Gastroesophageal sphincter (tissue), 4 donors: ENCODE results near the gene TJP3. TPM values are rescaled to one million over a fixed set of nuclear protein-coding genes. Genes with fewer than 3 reads are reported as not detected.

Source experiments
- ATAC-seq: fragments of 150-250 bp; one replicate; pipeline ENCODE4 v1.9.1; 2016; ENCODE audit warnings: mild to moderate bottlenecking, moderate library complexity
- H3K27ac ChIP-seq, 4 donors: fragments of 200-600 bp; sonication (generic) in 3 of 4; 1 replicate in 3 of 4; 2 replicates in 1 of 4; pipeline ENCODE4 v1.5.1; 2016 to 2019
- H3K27me3 ChIP-seq: fragments of 200-600 bp; sonication (generic); one replicate; pipeline ENCODE4 v1.5.1; 2019
- H3K36me3 ChIP-seq, 2 donors: fragments of 200-600 bp; sonication (generic); one replicate each; pipeline ENCODE4 v1.5.1; 2019; ENCODE audit warnings: control low read depth in 1 of 2
- H3K4me1 ChIP-seq, 3 donors: fragments of 200-600 bp; sonication (generic); 1 replicate in 2 of 3; 2 replicates in 1 of 3; pipeline ENCODE4 v1.5.1; 2016 to 2019; ENCODE audit warnings: control low read depth in 2 of 3
- H3K4me3 ChIP-seq, 2 donors: fragments of 200-600 bp; sonication (generic); one replicate each; pipeline ENCODE4 v1.5.1; 2019; ENCODE audit warnings: mild to moderate bottlenecking in 1 of 2, moderate library complexity in 1 of 2
- H3K9me3 ChIP-seq, 3 donors: fragments of 200-600 bp; sonication (generic); one replicate each; pipeline ENCODE4 v1.5.1; 2017 to 2019; ENCODE audit warnings: control low read depth in 2 of 3
- CTCF ChIP-seq, 4 experiments: fragments of 200-600 bp in 2 of 4; fragments of 450-650 bp in 2 of 4; sonication (generic) in 1 of 4; IDR thresholded peaks; one replicate each; pipeline ENCODE4 v1.5.1; 2017 to 2019; ENCODE audit warnings: antibody characterized with exemption in 4 of 4, mild to moderate bottlenecking in 2 of 4, moderate library complexity in 2 of 4
- EP300 ChIP-seq: sonication (generic); formaldehyde crosslinking; IDR thresholded peaks from one replicate; pipeline ENCODE4 v1.6.1; 2017; ENCODE audit warnings: antibody characterized with exemption, mild to moderate bottlenecking
- POLR2A ChIP-seq, 2 donors: fragments of 450-650 bp; IDR thresholded peaks; one replicate each; pipeline ENCODE4 v1.6.1; 2017; ENCODE audit warnings: antibody characterized with exemption in 2 of 2, mild to moderate bottlenecking in 2 of 2, moderate library complexity in 1 of 2
- POLR2AphosphoS5 ChIP-seq: sonication (generic); formaldehyde crosslinking; IDR thresholded peaks from one replicate; pipeline ENCODE4 v1.6.1; 2017; ENCODE audit warnings: antibody characterized with exemption
- WGBS, 2 donors: methylation state at CpG; one replicate each; pipeline ENCODE4 v1.1.5; 2018; ENCODE audit warnings: low coverage in 1 of 2; 5-methylcytosine and 5-hydroxymethylcytosine counted together
- total RNA-seq, 4 donors: library from RNA; depleted of rRNA; stranded (reverse); fragments of >200 nt; gene quantifications; one replicate each; pipeline ENCODE4 v1.1.0, GENCODE V29; 2016

The TJP3 gene
- total RNA-seq, 4 donors from 2014 or later, result 0.78 to 3.6 TPM; not detected in 2

GRCh38 chr19:3775831-3776230, 67.6 kb downstream of the TJP3 start:
- no CpG with 5 or more reads among the region's 5 CpGs for WGBS, 2 donors
- no peaks in the 10 kb centered on the region for H3K36me3 ChIP-seq
- peaks cover 36% of the 10 kb centered on the region for H3K27me3 ChIP-seq
- no peak for ATAC-seq
- no peaks in the 10 kb centered on the region for H3K4me1 ChIP-seq
- no peak overlapping the region for H3K4me3 ChIP-seq
- peaks cover 0 to 8% (median 0%) of the 10 kb centered on the region in 3 donors for H3K9me3 ChIP-seq
- no peak overlapping the region for H3K27ac ChIP-seq
- TF ChIP-seq EP300, result no peak
- no peak for TF ChIP-seq POLR2A (IDR thresholded peaks at IDR 0.05)
- no peak for TF ChIP-seq POLR2AphosphoS5
- no peak for TF ChIP-seq CTCF (IDR thresholded peaks at IDR 0.05)

DNA sequence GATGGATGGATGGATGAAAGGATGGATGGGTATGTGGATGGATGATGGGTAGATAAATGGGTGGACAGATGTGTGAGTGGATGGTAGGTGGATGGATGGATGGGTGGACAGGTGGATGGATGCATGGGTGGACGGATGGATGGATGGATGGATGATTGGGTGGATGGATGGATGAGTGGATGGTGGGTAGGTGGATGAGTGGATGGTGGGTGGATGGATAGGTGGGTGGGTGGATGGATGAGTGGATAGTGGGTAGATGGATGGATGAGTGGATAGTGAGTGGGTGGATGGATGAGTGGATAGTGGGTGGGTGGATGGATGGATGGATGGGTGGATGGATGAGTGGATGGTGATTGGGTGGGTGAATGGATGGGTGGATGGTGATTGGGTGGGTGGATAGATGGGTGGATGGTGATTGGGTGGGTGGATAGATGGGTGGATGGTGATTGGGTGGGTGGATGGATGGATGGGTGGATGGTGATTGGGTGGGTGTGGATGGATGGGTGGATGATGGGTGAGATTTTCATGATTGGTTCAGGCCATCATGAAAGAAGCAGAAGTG, 68.4 kb downstream of the TJP3 start:
- H3K4me3 ChIP-seq, result no peak overlapping the region
- H3K36me3 ChIP-seq, result no peaks in the 10 kb centered on the region
- H3K27me3 ChIP-seq, result peaks cover 37% of the 10 kb centered on the region
- 86 to 93% methylated on average over 1 of the region's 1 CpG for WGBS, 2 donors
- H3K9me3 ChIP-seq, result peaks cover 0 to 15% (median 2%) of the 10 kb centered on the region in 3 donors
- no peaks in the 10 kb centered on the region for H3K4me1 ChIP-seq
- no peak for TF ChIP-seq POLR2AphosphoS5
- TF ChIP-seq EP300, result no peak
- no peak for TF ChIP-seq POLR2A (IDR thresholded peaks at IDR 0.05)
- TF ChIP-seq CTCF (IDR thresholded peaks at IDR 0.05), result no peak
- no peak for ATAC-seq
- no peak overlapping the region for H3K27ac ChIP-seq

DNA sequence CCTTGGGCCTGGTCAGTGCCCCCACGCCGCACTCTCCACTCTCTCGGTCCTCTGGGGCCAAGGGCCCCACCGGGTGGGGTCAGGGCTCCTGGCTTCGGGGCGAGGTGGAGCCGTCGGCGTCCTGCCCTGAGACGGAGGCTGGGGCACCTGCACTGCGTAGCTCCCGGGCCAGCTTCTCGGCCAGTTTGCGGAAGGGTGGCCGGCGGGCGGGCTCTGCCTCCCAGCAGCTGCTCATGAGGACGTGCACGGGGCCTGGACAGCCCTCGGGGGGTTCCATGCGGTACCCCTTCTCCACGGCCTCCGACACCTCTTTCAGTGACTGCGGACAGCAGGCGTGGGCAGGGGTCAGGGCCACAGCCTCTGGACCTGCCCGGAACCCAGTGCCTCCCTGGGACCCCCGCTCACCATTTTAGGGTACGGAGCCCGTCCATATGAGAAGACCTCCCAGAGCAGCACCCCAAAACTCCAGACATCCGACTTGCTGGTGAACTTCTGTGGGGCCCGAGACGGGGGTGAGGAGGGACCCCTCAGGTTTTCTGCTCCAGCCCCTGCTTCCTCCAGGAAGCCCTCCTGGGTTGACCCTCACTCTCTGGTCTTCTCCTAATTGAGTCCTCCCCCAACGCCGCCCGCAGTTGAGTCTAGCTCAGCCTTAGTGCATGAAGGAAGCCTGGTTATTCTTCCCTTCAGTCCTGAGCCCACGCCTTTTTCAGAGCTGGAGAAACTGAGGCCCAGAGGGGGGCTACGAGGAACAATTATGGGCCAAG, 70.1 kb downstream of the TJP3 start:
- Histone ChIP-seq H3K4me1 (no peaks in the 10 kb centered on the region), H3K9me3 (peaks cover 0 to 31% (median 2%) of the 10 kb centered on the region in 3 donors), H3K4me3 (no peak overlapping the region), H3K27me3 (peaks cover 48% of the 10 kb centered on the region), H3K36me3 (no peaks in the 10 kb centered on the region), H3K27ac (no peak overlapping the region)
- no peak for ATAC-seq
- no peak for TF ChIP-seq POLR2AphosphoS5
- no peak for TF ChIP-seq CTCF (IDR thresholded peaks at IDR 0.05)
- TF ChIP-seq POLR2A (IDR thresholded peaks at IDR 0.05), result no peak
- TF ChIP-seq EP300, result no peak
- WGBS, 2 donors, result 50% methylated on average over 1 of the region's 37 CpGs; no CpG with 5 or more reads in 1 of the 2 donors

GRCh38 chr19:3778899-3779723, 70.9 kb downstream of the TJP3 start:
- Histone ChIP-seq H3K4me3 (no peak overlapping the region), H3K27ac (no peak overlapping the region), H3K9me3 (peaks cover 0 to 31% (median 2%) of the 10 kb centered on the region in 3 donors), H3K36me3 (no peaks in the 10 kb centered on the region), H3K27me3 (peaks cover 56% of the 10 kb centered on the region), H3K4me1 (no peaks in the 10 kb centered on the region)
- WGBS, 2 donors, result 32% methylated on average over 3 of the region's 44 CpGs; no CpG with 5 or more reads in 1 of the 2 donors
- no peak for TF ChIP-seq POLR2A (IDR thresholded peaks at IDR 0.05)
- no peak for TF ChIP-seq EP300
- no peak for TF ChIP-seq POLR2AphosphoS5
- TF ChIP-seq CTCF (IDR thresholded peaks at IDR 0.05), result no peak
- no peak for ATAC-seq
